C1 segment of cervical spinal cord (tissue), 14 donors: Measurements from ENCODE around the gene ROS1.
"Not testable (repeated sequence)": the region's sequence is repeated elsewhere in the genome, so short reads cannot be mapped to it uniquely, and the experiment has no call there.

Source experiments
- DNase-seq, 14 donors: peaks; one replicate each; lab custom pipeline; 2025; lab: John Stamatoyannopoulos, UW

Gene ROS1

GRCh38 chr6:117384659-117385058 lies 41.1 kb downstream of the ROS1 start:
- DNase-seq: no peak

GRCh38 chr6:117381749-117382148 lies 44.0 kb downstream of the ROS1 start:
- DNase-seq: no peak

- DNase-seq: no peak
These were observed 45.4 kb downstream of the ROS1 start for GRCh38 chr6:117380298-117380697.

- no peak for DNase-seq
These were observed 50.3 kb downstream of the ROS1 start for GRCh38 chr6:117375446-117375845.

- DNase-seq: no peak
These were observed 52.4 kb downstream of the ROS1 start for GRCh38 chr6:117373211-117373813.

- not testable (repeated sequence) for DNase-seq
These were observed 53.5 kb downstream of the ROS1 start for GRCh38 chr6:117372289-117372688.

- no peak for DNase-seq
These were observed 54.2 kb downstream of the ROS1 start for GRCh38 chr6:117371492-117371891.

- no peak for DNase-seq
These were observed 66.2 kb downstream of the ROS1 start for GRCh38 chr6:117359581-117359980.

GRCh38 chr6:117354671-117355070 lies 71.1 kb downstream of the ROS1 start:
- DNase-seq: no peak

GRCh38 chr6:117352466-117353081 lies 73.2 kb downstream of the ROS1 start:
- DNase-seq: peak in 1 of 14 donors; percentile 39

- no peak for DNase-seq
These were observed 74.2 kb downstream of the ROS1 start for GRCh38 chr6:117351521-117351920.

GRCh38 chr6:117346142-117346930 lies 79.4 kb downstream of the ROS1 start:
- no peak for DNase-seq

GRCh38 chr6:117345292-117345610 lies 80.5 kb downstream of the ROS1 start:
- no peak for DNase-seq

- no peak for DNase-seq
These were observed 81.1 kb downstream of the ROS1 start for GRCh38 chr6:117344444-117345291.

GRCh38 chr6:117338567-117338966 lies 87.2 kb downstream of the ROS1 start:
- DNase-seq: no peak

GRCh38 chr6:117329926-117330325 lies 95.8 kb downstream of the ROS1 start:
- no peak for DNase-seq

- no peak for DNase-seq
These were observed 97.2 kb downstream of the ROS1 start for GRCh38 chr6:117328500-117328899.

- DNase-seq: no peak
These were observed 97.7 kb downstream of the ROS1 start for GRCh38 chr6:117328005-117328389.

GRCh38 chr6:117327149-117328004 lies 98.4 kb downstream of the ROS1 start:
- DNase-seq: no peak

- no peak for DNase-seq
These were observed 99.3 kb downstream of the ROS1 start for GRCh38 chr6:117326396-117326795.

- DNase-seq: no peak
These were observed 108.5 kb downstream of the ROS1 start for GRCh38 chr6:117317261-117317660.
